Smooth muscle cell (in vitro differentiated cells): ENCODE results near the gene BUB3. TPM values are rescaled to one million over a fixed set of nuclear protein-coding genes. Genes with fewer than 3 reads are reported as not detected.

Experiments
- DNase-seq: peaks from one replicate; lab custom pipeline; 2025; ENCODE audit not compliant: unreplicated experiment; lab: John Stamatoyannopoulos, UW
- H2AFZ ChIP-seq: fragments of 200-600 bp; sonication (generic); 2 replicates; pipeline ENCODE4 v1.6.0; 2016; ENCODE audit warnings: antibody characterized with exemption, low read depth, mild to moderate bottlenecking
- H3F3A ChIP-seq: fragments of 200-600 bp; sonication (generic); 2 replicates; pipeline ENCODE4 v1.6.0; 2017; ENCODE audit warnings: antibody characterized with exemption, low read depth
- H3K27ac ChIP-seq: fragments of 200-600 bp; sonication (generic); 2 replicates; pipeline ENCODE4 v1.5.1; 2016; ENCODE audit warnings: low read depth, mild to moderate bottlenecking
- H3K27me3 ChIP-seq: fragments of 200-600 bp; sonication (generic); 2 replicates; pipeline ENCODE4 v1.6.1; 2016; ENCODE audit warnings: low read depth, mild to moderate bottlenecking
- H3K36me3 ChIP-seq: fragments of 200-600 bp; sonication (generic); 2 replicates; pipeline ENCODE4 v1.5.1; 2016; ENCODE audit warnings: low read depth
- H3K4me1 ChIP-seq: fragments of 200-600 bp; sonication (generic); 2 replicates; pipeline ENCODE4 v1.5.1; 2016; ENCODE audit warnings: low read depth
- H3K4me2 ChIP-seq: fragments of 200-600 bp; sonication (generic); 2 replicates; pipeline ENCODE4 v1.6.0; 2016; ENCODE audit warnings: mild to moderate bottlenecking
- H3K4me3 ChIP-seq: fragments of 200-600 bp; sonication (generic); 2 replicates; pipeline ENCODE4 v1.5.1; 2016; ENCODE audit warnings: mild to moderate bottlenecking
- H3K79me2 ChIP-seq: fragments of 200-600 bp; sonication (generic); 2 replicates; pipeline ENCODE4 v1.6.0; 2016; ENCODE audit warnings: low read depth, mild to moderate bottlenecking
- H3K9ac ChIP-seq: fragments of 200-600 bp; sonication (generic); 2 replicates; pipeline ENCODE4 v1.6.0; 2016; ENCODE audit warnings: low read depth
- H3K9me3 ChIP-seq: fragments of 200-600 bp; sonication (generic); replicated peaks from 2 replicates; pipeline ENCODE4 v1.5.1; 2016; ENCODE audit warnings: low read depth
- H4K20me1 ChIP-seq: fragments of 200-600 bp; sonication (generic); 2 replicates; pipeline ENCODE4 v1.6.0; 2016; ENCODE audit warnings: low read depth
- WGBS: methylation state at CpG from one replicate; pipeline ENCODE4 v1.1.7; 2016; ENCODE audit warnings: low lambda C conversion rate; 5-methylcytosine and 5-hydroxymethylcytosine counted together
- polyA plus RNA-seq: library from polyadenylated mRNA; unstranded; fragments of >200 nt; fragmentation: Nextera tagmentation; extraction: Ambion mirVana; gene quantifications from 2 replicates; pipeline ENCODE4 v1.2.1, GENCODE V29; 2016
- total RNA-seq: library from RNA; depleted of rRNA; stranded (reverse); fragments of >200 nt; gene quantifications from 2 replicates; pipeline ENCODE4 v1.2.3, GENCODE V29; 2014
- TF ChIP-seq, protein P1 (sequence below): fragments of 200-600 bp; sonication (generic); IDR thresholded peaks from 2 replicates; pipeline ENCODE4 v1.5.1; 2017; ENCODE audit warnings: borderline replicate concordance, mild to moderate bottlenecking, antibody characterized with exemption; ENCODE audit not compliant: insufficient read depth, poor library complexity, severe bottlenecking

BUB3 gene
- total and polyA plus RNA-seq, 2 experiments from 2014 or later, result 75.3 to 78.4 TPM

DNA sequence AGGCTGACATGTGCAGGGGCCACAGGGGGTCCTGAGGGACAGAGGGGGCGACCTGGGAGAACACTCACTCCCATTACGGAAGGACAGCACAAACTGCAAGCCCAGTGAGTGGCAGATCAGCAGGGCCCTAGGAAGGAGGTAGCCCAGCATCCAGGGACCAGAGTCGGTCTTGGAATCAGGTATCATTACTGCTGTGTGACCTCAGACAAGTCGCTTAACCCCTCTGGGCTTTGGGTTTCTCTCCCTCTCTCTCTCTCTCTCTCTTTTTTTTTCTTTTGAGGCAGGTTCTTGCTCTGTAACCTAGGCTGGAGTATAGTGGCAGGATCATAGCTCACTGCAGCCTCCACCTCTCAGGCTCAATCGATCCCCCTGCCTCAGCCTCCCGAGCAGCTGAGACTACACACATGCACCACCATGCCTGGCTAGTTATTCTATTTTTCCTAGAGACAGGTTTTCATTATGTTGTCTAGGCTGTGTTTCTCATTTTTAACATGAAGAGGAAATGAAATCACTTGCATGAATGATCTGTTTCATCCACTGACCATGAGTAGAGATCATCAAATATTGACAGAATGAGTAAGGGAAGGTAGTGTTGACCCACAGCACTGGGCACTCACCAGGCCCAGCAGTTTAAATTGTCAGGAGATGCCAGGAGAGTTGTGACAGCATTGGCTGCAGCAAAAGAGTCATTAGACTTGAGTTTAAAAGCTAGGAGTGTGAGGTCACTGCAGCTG lies 49.4 kb downstream of the BUB3 start:
- Histone ChIP-seq H3K4me3 (no peak overlapping the region), H3F3A (no peaks in the 10 kb centered on the region), H4K20me1 (no peaks in the 10 kb centered on the region), H3K79me2 (no peaks in the 10 kb centered on the region), H3K27me3 (no peaks in the 10 kb centered on the region), H2AFZ (no peak overlapping the region), H3K36me3 (peaks cover 6% of the 10 kb centered on the region), H3K9ac (no peak overlapping the region), H3K4me1 (no peaks in the 10 kb centered on the region), H3K9me3 (peaks cover 8% of the 10 kb centered on the region), H3K27ac (no peak overlapping the region), H3K4me2 (no peak overlapping the region)
- TF ChIP-seq, protein P1, sequence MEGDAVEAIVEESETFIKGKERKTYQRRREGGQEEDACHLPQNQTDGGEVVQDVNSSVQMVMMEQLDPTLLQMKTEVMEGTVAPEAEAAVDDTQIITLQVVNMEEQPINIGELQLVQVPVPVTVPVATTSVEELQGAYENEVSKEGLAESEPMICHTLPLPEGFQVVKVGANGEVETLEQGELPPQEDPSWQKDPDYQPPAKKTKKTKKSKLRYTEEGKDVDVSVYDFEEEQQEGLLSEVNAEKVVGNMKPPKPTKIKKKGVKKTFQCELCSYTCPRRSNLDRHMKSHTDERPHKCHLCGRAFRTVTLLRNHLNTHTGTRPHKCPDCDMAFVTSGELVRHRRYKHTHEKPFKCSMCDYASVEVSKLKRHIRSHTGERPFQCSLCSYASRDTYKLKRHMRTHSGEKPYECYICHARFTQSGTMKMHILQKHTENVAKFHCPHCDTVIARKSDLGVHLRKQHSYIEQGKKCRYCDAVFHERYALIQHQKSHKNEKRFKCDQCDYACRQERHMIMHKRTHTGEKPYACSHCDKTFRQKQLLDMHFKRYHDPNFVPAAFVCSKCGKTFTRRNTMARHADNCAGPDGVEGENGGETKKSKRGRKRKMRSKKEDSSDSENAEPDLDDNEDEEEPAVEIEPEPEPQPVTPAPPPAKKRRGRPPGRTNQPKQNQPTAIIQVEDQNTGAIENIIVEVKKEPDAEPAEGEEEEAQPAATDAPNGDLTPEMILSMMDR, result no peak
- DNase-seq, result no peak
- over 99% methylated on average over 6 of the region's 6 CpGs for WGBS

DNA sequence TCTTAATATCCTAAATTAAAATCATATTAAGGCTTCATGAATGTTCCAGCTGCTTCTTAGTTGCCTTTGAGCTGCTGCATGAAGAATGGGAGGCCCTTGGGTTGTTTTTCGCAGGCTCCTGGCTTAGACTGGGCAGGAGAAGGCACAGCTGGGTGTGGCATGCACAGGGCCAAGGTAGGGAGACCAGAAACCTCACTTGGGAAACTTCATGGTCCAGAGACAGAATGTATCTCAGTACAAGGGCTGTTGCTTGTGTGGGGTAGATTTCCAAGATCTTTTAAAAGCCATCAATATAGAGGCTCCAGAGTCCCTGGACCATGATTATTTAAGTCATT lies 49.9 kb downstream of the BUB3 start:
- Histone ChIP-seq H3K4me2 (no peak overlapping the region), H3K79me2 (no peaks in the 10 kb centered on the region), H3K27me3 (no peaks in the 10 kb centered on the region), H3K36me3 (peaks cover 6% of the 10 kb centered on the region), H3K4me3 (no peak overlapping the region), H3K4me1 (no peaks in the 10 kb centered on the region), H4K20me1 (no peaks in the 10 kb centered on the region), H3K27ac (no peak overlapping the region), H3F3A (no peaks in the 10 kb centered on the region), H3K9ac (no peak overlapping the region), H2AFZ (no peak overlapping the region), H3K9me3 (peaks cover 8% of the 10 kb centered on the region)
- TF ChIP-seq, protein P1, result no peak
- DNase-seq, result no peak
- 88% methylated on average over 1 of the region's 1 CpG for WGBS

DNA sequence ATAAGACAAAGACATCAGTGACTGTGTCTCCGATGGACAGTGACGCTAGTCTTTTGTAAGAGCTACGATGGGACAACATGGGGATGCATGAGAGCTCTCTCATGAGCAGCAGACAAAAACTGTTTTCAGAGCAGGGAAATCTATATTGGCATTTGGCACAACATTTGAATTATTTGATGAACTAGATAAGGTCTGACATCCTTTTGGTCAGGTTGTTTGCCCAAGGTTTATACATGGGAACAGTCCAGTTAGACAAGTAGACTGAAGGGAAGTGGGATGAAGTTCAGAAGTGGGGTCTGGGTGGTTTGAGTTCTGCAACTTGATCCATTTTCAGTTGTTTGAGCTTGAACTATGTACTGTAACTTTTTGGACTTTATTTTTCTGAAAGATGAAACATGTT lies 50.8 kb downstream of the BUB3 start:
- H3K79me2 ChIP-seq, result no peaks in the 10 kb centered on the region

More for the DNA sequence above, 50.8 kb downstream of the BUB3 start:
- H3F3A ChIP-seq, result no peaks in the 10 kb centered on the region
- peaks cover 6% of the 10 kb centered on the region for H3K36me3 ChIP-seq
- H2AFZ ChIP-seq, result no peak overlapping the region
- no peak overlapping the region for H3K4me3 ChIP-seq
- TF ChIP-seq, protein P1, result no peak
- H3K27me3 ChIP-seq, result no peaks in the 10 kb centered on the region
- no peak overlapping the region for H3K9ac ChIP-seq
- H3K4me1 ChIP-seq, result no peaks in the 10 kb centered on the region
- H3K27ac ChIP-seq, result no peak overlapping the region
- peaks cover 8% of the 10 kb centered on the region for H3K9me3 ChIP-seq
- no peaks in the 10 kb centered on the region for H4K20me1 ChIP-seq
- no peak overlapping the region for H3K4me2 ChIP-seq
- WGBS, result 96% methylated on average over 3 of the region's 3 CpGs
- DNase-seq, result no peak
